HG02763 (cell line): ENCODE data around the gene TFR2.

Experiments used
- ATAC-seq: cut with Tn5 transposase; IDR thresholded peaks from one replicate; pipeline ENCODE4 v1.9.1; 2021; ENCODE audit warnings: mild to moderate bottlenecking, moderate library complexity; ENCODE audit not compliant: unreplicated experiment

The TFR2 gene

GRCh38 chr7:100574362-100575205 is 66.8 kb downstream of the TFR2 start:
- ATAC-seq: no peak

GRCh38 chr7:100573691-100574361 is 67.5 kb downstream of the TFR2 start, which contains the start of gene SAP25:
TSS of gene SAP25 (minus strand) at chr7:100573900. CDS start at chr7:100573742, 158 bp downstream.
- ATAC-seq: no peak

GRCh38 chr7:100572949-100573675 is 68.2 kb downstream of the TFR2 start:
- ATAC-seq: no peak

GRCh38 chr7:100572281-100572948 is 68.9 kb downstream of the TFR2 start:
- no peak for ATAC-seq

- ATAC-seq: no peak
These were observed 69.6 kb downstream of the TFR2 start for GRCh38 chr7:100571829-100572116.

GRCh38 chr7:100570954-100571828 is 70.2 kb downstream of the TFR2 start:
- ATAC-seq: no peak
